Measurements from ENCODE around the gene TDRD12.

Gene TDRD12

GRCh38 chr19:32802840-32803239 is 83.3 kb downstream of the TDRD12 start:
- H3K4me3 ChIP-seq (ENCODE audit: insufficient read depth, low read depth, low read length), result no peak overlapping the region
- H3K36me3 ChIP-seq (ENCODE audit: control insufficient read depth, insufficient read depth, low read length), result no peaks in the 10 kb centered on the region
- no peaks in the 10 kb centered on the region for H3K27me3 ChIP-seq (ENCODE audit: control insufficient read depth, insufficient read depth, low read length, poor library complexity, severe bottlenecking)
- H3K9me3 ChIP-seq (ENCODE audit: control insufficient read depth, low read length), result no peaks in the 10 kb centered on the region
- H3K4me1 ChIP-seq (ENCODE audit: control insufficient read depth, insufficient read depth, low read length), result no peaks in the 10 kb centered on the region
- no peak overlapping the region for H3K27ac ChIP-seq (ENCODE audit: insufficient read depth, low read depth, low read length, poor library complexity, severe bottlenecking)
- WGBS, 2 experiments, result 93% methylated on average over 12 of the region's 12 CpGs

GRCh38 chr19:32808236-32808635 is 88.7 kb downstream of the TDRD12 start:
- Histone ChIP-seq H3K27ac (ENCODE audit: insufficient read depth, low read depth, low read length, poor library complexity, severe bottlenecking) (no peak overlapping the region), H3K9me3 (ENCODE audit: control insufficient read depth, low read length) (no peaks in the 10 kb centered on the region), H3K4me3 (ENCODE audit: insufficient read depth, low read depth, low read length) (no peak overlapping the region), H3K27me3 (ENCODE audit: control insufficient read depth, insufficient read depth, low read length, poor library complexity, severe bottlenecking) (no peaks in the 10 kb centered on the region), H3K36me3 (ENCODE audit: control insufficient read depth, insufficient read depth, low read length) (no peaks in the 10 kb centered on the region), H3K4me1 (ENCODE audit: control insufficient read depth, insufficient read depth, low read length) (no peaks in the 10 kb centered on the region)
- 86 to 91% methylated on average over 4 of the region's 4 CpGs for WGBS, 2 experiments

- Histone ChIP-seq H3K4me1 (ENCODE audit: control insufficient read depth, insufficient read depth, low read length) (no peaks in the 10 kb centered on the region), H3K27me3 (ENCODE audit: control insufficient read depth, insufficient read depth, low read length, poor library complexity, severe bottlenecking) (no peaks in the 10 kb centered on the region), H3K4me3 (ENCODE audit: insufficient read depth, low read depth, low read length) (no peak overlapping the region), H3K9me3 (ENCODE audit: control insufficient read depth, low read length) (no peaks in the 10 kb centered on the region), H3K36me3 (ENCODE audit: control insufficient read depth, insufficient read depth, low read length) (no peaks in the 10 kb centered on the region), H3K27ac (ENCODE audit: insufficient read depth, low read depth, low read length, poor library complexity, severe bottlenecking) (no peak overlapping the region)
- WGBS, 2 experiments, result 91 to 92% methylated on average over 5 of the region's 5 CpGs
These were observed 89.7 kb downstream of the TDRD12 start for GRCh38 chr19:32809254-32809653.

- 96 to 97% methylated on average over 2 to 3 of the region's 3 CpGs for WGBS, 2 experiments
- H3K27ac ChIP-seq (ENCODE audit: insufficient read depth, low read depth, low read length, poor library complexity, severe bottlenecking), result no peak overlapping the region
These were observed 90.2 kb downstream of the TDRD12 start for GRCh38 chr19:32809754-32810153.

GRCh38 chr19:32810452-32810851 is 90.9 kb downstream of the TDRD12 start:
- no peaks in the 10 kb centered on the region for H3K4me1 ChIP-seq (ENCODE audit: control insufficient read depth, insufficient read depth, low read length)
- no peaks in the 10 kb centered on the region for H3K36me3 ChIP-seq (ENCODE audit: control insufficient read depth, insufficient read depth, low read length)
- no peaks in the 10 kb centered on the region for H3K27me3 ChIP-seq (ENCODE audit: control insufficient read depth, insufficient read depth, low read length, poor library complexity, severe bottlenecking)
- H3K27ac ChIP-seq (ENCODE audit: insufficient read depth, low read depth, low read length, poor library complexity, severe bottlenecking), result no peak overlapping the region
- no peak overlapping the region for H3K4me3 ChIP-seq (ENCODE audit: insufficient read depth, low read depth, low read length)
- 93% methylated on average over 9 of the region's 9 CpGs for WGBS, 2 experiments
- no peaks in the 10 kb centered on the region for H3K9me3 ChIP-seq (ENCODE audit: control insufficient read depth, low read length)

More at GRCh38 chr19:32809754-32810153, 90.2 kb downstream of the TDRD12 start:
- Histone ChIP-seq H3K4me1 (ENCODE audit: control insufficient read depth, insufficient read depth, low read length) (no peaks in the 10 kb centered on the region), H3K9me3 (ENCODE audit: control insufficient read depth, low read length) (no peaks in the 10 kb centered on the region), H3K36me3 (ENCODE audit: control insufficient read depth, insufficient read depth, low read length) (no peaks in the 10 kb centered on the region), H3K4me3 (ENCODE audit: insufficient read depth, low read depth, low read length) (no peak overlapping the region), H3K27me3 (ENCODE audit: control insufficient read depth, insufficient read depth, low read length, poor library complexity, severe bottlenecking) (no peaks in the 10 kb centered on the region)

- no peak overlapping the region for H3K4me3 ChIP-seq (ENCODE audit: insufficient read depth, low read depth, low read length)
- no peak overlapping the region for H3K27ac ChIP-seq (ENCODE audit: insufficient read depth, low read depth, low read length, poor library complexity, severe bottlenecking)
- WGBS, 2 experiments, result 91 to 92% methylated on average over 11 of the region's 11 CpGs
- no peaks in the 10 kb centered on the region for H3K27me3 ChIP-seq (ENCODE audit: control insufficient read depth, insufficient read depth, low read length, poor library complexity, severe bottlenecking)
- no peaks in the 10 kb centered on the region for H3K36me3 ChIP-seq (ENCODE audit: control insufficient read depth, insufficient read depth, low read length)
- H3K4me1 ChIP-seq (ENCODE audit: control insufficient read depth, insufficient read depth, low read length), result no peaks in the 10 kb centered on the region
- no peaks in the 10 kb centered on the region for H3K9me3 ChIP-seq (ENCODE audit: control insufficient read depth, low read length)
These were observed 91.6 kb downstream of the TDRD12 start for GRCh38 chr19:32811151-32811550.

- 94 to 97% methylated on average over 10 of the region's 10 CpGs for WGBS, 2 experiments
- Histone ChIP-seq H3K4me3 (ENCODE audit: insufficient read depth, low read depth, low read length) (no peak overlapping the region), H3K27ac (ENCODE audit: insufficient read depth, low read depth, low read length, poor library complexity, severe bottlenecking) (no peak overlapping the region), H3K36me3 (ENCODE audit: control insufficient read depth, insufficient read depth, low read length) (no peaks in the 10 kb centered on the region), H3K27me3 (ENCODE audit: control insufficient read depth, insufficient read depth, low read length, poor library complexity, severe bottlenecking) (no peaks in the 10 kb centered on the region), H3K9me3 (ENCODE audit: control insufficient read depth, low read length) (no peaks in the 10 kb centered on the region), H3K4me1 (ENCODE audit: control insufficient read depth, insufficient read depth, low read length) (no peaks in the 10 kb centered on the region)
These were observed 92.5 kb downstream of the TDRD12 start for GRCh38 chr19:32812036-32812435.

GRCh38 chr19:32812571-32812970 is 93.0 kb downstream of the TDRD12 start:
- 85 to 95% methylated on average over 3 of the region's 3 CpGs for WGBS, 2 experiments
- Histone ChIP-seq H3K9me3 (ENCODE audit: control insufficient read depth, low read length) (no peaks in the 10 kb centered on the region), H3K27me3 (ENCODE audit: control insufficient read depth, insufficient read depth, low read length, poor library complexity, severe bottlenecking) (no peaks in the 10 kb centered on the region), H3K27ac (ENCODE audit: insufficient read depth, low read depth, low read length, poor library complexity, severe bottlenecking) (no peak overlapping the region), H3K36me3 (ENCODE audit: control insufficient read depth, insufficient read depth, low read length) (no peaks in the 10 kb centered on the region), H3K4me1 (ENCODE audit: control insufficient read depth, insufficient read depth, low read length) (no peaks in the 10 kb centered on the region), H3K4me3 (ENCODE audit: insufficient read depth, low read depth, low read length) (no peak overlapping the region)

- Histone ChIP-seq H3K4me3 (ENCODE audit: insufficient read depth, low read depth, low read length) (no peak overlapping the region), H3K36me3 (ENCODE audit: control insufficient read depth, insufficient read depth, low read length) (no peaks in the 10 kb centered on the region), H3K9me3 (ENCODE audit: control insufficient read depth, low read length) (no peaks in the 10 kb centered on the region), H3K4me1 (ENCODE audit: control insufficient read depth, insufficient read depth, low read length) (no peaks in the 10 kb centered on the region), H3K27ac (ENCODE audit: insufficient read depth, low read depth, low read length, poor library complexity, severe bottlenecking) (no peak overlapping the region), H3K27me3 (ENCODE audit: control insufficient read depth, insufficient read depth, low read length, poor library complexity, severe bottlenecking) (no peaks in the 10 kb centered on the region)
- 76% methylated on average over 15 of the region's 15 CpGs for WGBS, 2 experiments
These were observed 94.4 kb downstream of the TDRD12 start for GRCh38 chr19:32813862-32814425.

- H3K27ac ChIP-seq (ENCODE audit: insufficient read depth, low read depth, low read length, poor library complexity, severe bottlenecking), result no peak overlapping the region
- H3K27me3 ChIP-seq (ENCODE audit: control insufficient read depth, insufficient read depth, low read length, poor library complexity, severe bottlenecking), result no peaks in the 10 kb centered on the region
- no peaks in the 10 kb centered on the region for H3K4me1 ChIP-seq (ENCODE audit: control insufficient read depth, insufficient read depth, low read length)
- H3K9me3 ChIP-seq (ENCODE audit: control insufficient read depth, low read length), result no peaks in the 10 kb centered on the region
- no peak overlapping the region for H3K4me3 ChIP-seq (ENCODE audit: insufficient read depth, low read depth, low read length)
- H3K36me3 ChIP-seq (ENCODE audit: control insufficient read depth, insufficient read depth, low read length), result no peaks in the 10 kb centered on the region
- 89 to 95% methylated on average over 6 of the region's 6 CpGs for WGBS, 2 experiments
These were observed 95.1 kb downstream of the TDRD12 start for GRCh38 chr19:32814624-32815023.

All from ectodermal cell (in vitro differentiated cells).